GM19023 (cell line): ENCODE results near the gene TOB2.
"Not testable (repeated sequence)": the region's sequence is repeated elsewhere in the genome, so short reads cannot be mapped to it uniquely, and the experiment has no call there.

Experiments used
- ATAC-seq: cut with Tn5 transposase; IDR thresholded peaks from one replicate; pipeline ENCODE4 v1.9.1; 2021; ENCODE audit warnings: mild to moderate bottlenecking, moderate library complexity; ENCODE audit not compliant: unreplicated experiment

TOB2 gene

DNA sequence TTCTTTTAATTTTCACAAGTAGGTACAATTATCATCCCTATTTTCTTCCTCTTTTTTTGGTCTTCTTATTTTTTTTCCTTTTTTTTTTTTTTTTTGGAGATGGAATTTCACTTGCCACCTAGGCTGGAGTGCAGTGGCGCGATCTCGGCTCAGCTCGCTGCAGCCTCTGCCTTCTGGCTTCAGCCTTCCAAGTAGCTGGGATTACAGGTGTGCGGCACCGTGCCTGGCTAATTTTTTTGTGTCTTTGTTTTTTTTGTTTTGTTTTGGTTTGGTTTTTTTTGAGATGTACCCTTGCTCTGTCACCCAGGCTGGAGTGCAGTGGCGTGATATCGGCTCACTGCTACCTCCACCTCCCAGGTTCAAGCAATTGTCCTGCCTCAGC, 16.7 kb downstream of the TOB2 start:
- no peak for ATAC-seq

GRCh38 chr22:41429232-41429950, 17.2 kb downstream of the TOB2 start:
- no peak for ATAC-seq

GRCh38 chr22:41425660-41426365, 20.8 kb downstream of the TOB2 start:
- ATAC-seq = no peak

- ATAC-seq = no peak
Measured at GRCh38 chr22:41418717-41419116, 27.9 kb downstream of the TOB2 start.

DNA sequence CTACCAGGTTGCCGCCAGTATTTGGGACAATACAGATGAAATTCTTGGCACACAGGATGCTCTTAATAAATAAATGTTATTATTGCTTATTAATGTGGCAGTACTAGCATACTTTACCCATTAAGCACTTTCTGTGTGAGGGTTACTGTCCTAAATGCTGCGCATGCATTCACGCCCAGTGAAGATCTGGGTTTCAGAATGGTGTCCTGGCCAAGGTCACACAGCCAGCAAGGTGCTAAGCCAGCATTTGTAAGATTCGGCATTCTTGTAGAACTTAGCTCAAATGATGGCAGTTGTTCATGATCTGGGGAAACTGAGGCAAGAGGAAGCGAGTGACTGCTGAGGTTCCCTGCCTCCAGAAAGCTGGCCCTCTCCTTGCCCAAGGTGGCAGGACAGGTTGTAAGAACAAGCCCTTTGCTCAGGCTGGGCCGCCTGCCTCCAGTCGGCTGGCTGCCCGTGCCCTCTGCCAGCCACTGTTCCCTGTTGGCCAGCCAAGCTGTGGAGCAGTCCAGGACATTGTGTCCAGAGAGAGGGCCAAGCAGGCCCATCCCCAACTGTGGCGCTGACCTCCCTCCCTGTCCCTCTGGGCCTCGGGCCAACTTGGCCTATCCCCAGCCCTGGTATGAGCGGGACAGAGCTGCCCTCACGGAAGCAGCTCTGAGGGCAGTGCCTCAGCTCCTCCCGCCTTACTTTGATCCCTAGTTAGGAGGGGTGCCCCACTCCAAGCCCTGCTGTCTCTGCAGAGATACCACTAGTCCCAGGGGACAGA, 28.8 kb downstream of the TOB2 start:
- ATAC-seq = no peak

DNA sequence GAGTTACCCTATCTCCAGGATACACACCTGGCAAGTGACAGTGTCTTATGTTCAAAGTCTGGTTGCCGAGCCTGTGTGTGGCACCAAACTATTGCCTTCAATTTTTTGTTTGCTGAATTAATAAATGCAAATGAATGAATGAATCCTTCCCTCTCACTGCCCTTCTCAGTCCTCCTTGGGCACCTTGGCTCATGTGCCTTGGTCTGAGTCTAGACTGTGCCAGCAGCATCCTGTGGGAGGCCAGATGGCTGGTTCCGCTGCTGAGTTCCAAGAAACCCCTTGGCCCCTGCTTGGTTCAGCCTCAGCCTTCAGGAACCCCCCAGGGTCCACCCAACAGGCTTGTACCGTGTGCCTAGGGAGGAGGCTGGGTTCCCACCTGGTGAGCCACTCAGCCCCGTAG, 31.0 kb downstream of the TOB2 start:
- ATAC-seq = no peak

- no peak for ATAC-seq
Measured at GRCh38 chr22:41411021-41411851, 35.4 kb downstream of the TOB2 start.

DNA sequence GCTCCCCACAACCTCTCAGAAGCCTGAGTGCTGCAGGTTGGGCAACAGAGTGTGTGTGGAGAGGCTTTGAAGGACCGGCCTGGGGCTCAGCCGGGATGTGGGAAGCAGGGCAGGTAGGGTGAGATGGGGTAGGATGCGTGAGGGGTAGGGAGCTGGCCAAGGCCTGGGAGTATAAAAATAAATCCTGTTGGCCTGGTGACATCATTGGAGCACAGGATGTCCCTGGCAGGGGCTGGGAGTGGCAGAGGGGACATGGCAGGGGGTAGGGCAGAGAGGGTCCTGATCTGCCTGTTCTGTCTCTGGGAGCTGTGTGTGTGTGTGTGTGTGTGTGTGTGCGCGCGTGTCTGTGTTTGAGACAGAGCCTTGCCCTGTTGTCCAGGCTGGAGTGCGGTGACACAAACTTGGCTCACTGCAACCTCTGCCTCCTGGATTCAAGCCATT, 36.3 kb downstream of the TOB2 start:
- no peak for ATAC-seq

DNA sequence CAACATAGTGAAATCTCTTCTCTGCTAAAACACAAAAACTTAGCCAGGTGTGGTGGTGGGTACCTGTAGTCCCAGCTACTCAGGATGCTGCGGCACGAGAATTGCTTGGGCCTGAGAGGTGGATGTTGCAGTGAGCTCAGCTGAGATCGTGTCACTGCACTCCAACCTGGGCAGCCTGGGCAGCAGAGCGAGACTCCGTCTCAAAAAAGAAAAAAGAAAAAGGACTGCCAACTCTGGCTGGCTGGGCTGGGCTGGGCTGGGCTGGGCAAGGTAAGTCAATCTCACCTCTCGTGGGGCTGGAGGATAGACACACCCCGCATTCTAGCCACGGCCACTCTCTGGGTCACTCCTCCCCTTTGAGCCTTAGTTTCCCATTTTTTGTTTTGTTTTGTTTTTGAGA, 37.9 kb downstream of the TOB2 start:
- no peak for ATAC-seq

DNA sequence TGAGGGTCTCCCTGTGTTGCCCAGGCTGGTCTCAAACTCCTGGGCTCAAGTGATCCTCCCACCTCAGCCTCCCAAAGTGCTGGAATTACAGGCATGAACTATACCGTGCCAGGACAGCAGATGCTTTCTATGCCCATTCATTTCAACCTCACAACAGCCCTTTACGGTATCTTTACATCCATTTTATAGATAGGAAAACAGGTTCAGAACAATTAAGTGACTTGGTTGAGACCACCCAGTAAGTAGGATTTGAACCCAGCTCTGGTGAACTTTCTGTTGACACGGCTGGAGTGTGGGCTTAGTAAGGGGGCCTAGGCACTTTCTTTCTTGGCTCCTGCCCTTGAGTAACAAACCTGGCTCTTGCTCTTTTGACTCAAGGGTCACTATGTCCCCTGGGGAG, 39.2 kb downstream of the TOB2 start:
- no peak for ATAC-seq

GRCh38 chr22:41406410-41406809, 40.2 kb downstream of the TOB2 start:
- ATAC-seq = no peak

GRCh38 chr22:41405588-41405987, 41.0 kb downstream of the TOB2 start:
- no peak for ATAC-seq

- ATAC-seq = no peak
Measured at GRCh38 chr22:41403532-41404318, 42.9 kb downstream of the TOB2 start.

- not testable (repeated sequence) for ATAC-seq
Measured at GRCh38 chr22:41402851-41403250, 43.8 kb downstream of the TOB2 start.

DNA sequence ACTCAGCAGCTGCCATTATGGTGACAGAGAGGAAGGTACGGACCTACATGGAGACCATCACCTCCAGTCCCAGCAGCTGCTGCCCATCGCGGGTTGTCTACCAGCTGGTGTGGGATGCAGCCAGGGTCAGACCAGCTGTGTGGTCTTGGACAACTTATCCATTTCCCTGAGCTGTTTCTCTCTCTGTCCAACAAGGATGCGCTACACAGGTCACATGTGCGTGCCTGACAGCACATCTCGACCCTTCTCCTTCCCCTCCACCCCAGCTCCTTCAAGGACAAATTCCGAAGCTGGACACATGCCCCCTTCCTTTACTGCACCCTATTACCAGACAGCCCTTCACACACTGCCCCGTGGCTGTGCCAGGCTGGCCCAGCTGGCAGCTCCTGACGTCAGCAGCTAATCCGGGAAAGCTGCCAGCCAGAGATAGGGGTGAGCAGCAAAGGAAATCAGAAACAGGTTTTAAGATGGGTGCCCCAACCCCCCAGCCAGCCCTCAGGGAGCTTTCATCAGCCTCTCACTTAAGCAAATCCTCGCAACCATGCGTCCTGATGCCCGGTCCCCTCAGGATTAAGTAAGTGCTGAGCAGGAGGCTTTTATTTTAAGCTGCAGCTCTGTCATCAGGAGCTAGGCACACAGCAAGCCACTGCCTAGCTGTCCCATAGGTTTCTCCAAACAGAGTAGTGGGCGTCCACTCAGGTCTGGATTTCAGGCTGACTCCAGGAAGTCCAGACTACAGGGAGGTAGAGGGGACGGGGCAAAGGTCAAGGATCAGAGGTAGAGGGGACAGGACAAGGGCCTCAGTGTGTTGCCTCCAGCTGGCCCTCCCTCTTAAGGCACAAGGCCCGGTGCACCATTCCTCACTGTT, 44.6 kb downstream of the TOB2 start:
- ATAC-seq = no peak

DNA sequence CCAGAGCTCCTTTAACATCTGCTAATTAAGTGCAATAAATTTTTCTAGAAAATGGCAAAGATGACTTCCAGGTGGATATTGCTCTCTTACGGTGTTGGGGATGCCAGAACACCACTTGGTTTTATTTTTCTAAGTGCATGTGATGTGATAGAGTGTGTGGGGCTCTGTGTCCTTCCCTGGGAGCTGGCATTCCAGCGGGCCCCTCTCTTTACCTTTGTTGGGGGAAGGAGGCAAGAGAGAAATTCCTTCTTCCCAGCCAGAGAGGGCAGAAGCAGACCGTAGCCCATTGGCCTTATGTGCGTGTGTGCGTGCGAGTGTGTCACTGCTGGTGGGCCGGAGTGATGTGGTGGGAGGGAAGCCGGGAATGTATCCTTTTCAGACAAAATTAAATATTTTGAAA, 47.7 kb downstream of the TOB2 start:
- ATAC-seq = no peak

- no peak for ATAC-seq
Measured at GRCh38 chr22:41397143-41397811, 49.3 kb downstream of the TOB2 start.

GRCh38 chr22:41395531-41396240, 50.9 kb downstream of the TOB2 start:
- ATAC-seq = no peak
